Vagina (tissue), 2 donors: ENCODE results near the gene PPP2R2C.

Experiments
- POLR2A ChIP-seq, 2 donors: fragments of 450-650 bp; IDR thresholded peaks; one replicate each; pipeline ENCODE4 v1.6.1; 2017; ENCODE audit warnings: antibody characterized with exemption in 2 of 2, mild to moderate bottlenecking in 2 of 2, moderate library complexity in 2 of 2
- POLR2AphosphoS5 ChIP-seq, 2 donors: sonication (generic); formaldehyde crosslinking; IDR thresholded peaks; one replicate each; pipeline ENCODE4 v1.9.0; 2017; ENCODE audit warnings: antibody characterized with exemption in 2 of 2, mild to moderate bottlenecking in 2 of 2, low read depth in 1 of 2; ENCODE audit not compliant: insufficient read depth in 1 of 2
- TF ChIP-seq, protein P1 (sequence below), 3 experiments: fragments of 450-650 bp in 2 of 3; fragments of 200-600 bp in 1 of 3; sonication (generic) in 1 of 3; IDR thresholded peaks; one replicate each; pipeline ENCODE4 v1.5.1; 2017 to 2019; ENCODE audit warnings: antibody characterized with exemption in 3 of 3, mild to moderate bottlenecking in 2 of 3, moderate library complexity in 2 of 3

DNA sequence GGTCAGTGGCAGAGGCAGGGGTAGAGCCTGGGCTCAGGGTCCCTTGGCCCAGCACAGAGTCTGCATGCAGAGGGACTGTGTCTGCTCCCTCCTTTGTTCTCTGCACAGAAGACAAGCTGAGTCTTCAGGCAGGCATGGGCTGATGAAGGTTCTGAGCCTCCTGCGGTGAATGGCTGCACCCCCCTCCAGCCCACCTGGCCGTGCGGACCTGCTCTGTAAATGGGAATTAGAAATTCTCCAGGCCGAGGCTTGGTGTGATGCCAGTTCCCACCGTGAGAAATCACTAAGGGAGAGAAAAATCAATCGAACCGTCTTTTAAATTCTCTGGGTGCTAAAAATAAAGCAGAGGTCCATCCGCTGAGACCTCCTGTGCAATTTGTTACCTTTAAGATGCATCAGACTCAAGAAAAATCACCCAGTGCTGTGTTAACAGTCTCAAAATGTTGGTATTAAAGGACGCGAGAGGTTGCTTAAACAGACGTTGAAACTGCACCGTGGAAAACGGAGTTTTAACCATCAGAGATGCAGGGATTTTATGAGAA lies 106.8 kb downstream of the PPP2R2C start:
- TF ChIP-seq, protein P1, sequence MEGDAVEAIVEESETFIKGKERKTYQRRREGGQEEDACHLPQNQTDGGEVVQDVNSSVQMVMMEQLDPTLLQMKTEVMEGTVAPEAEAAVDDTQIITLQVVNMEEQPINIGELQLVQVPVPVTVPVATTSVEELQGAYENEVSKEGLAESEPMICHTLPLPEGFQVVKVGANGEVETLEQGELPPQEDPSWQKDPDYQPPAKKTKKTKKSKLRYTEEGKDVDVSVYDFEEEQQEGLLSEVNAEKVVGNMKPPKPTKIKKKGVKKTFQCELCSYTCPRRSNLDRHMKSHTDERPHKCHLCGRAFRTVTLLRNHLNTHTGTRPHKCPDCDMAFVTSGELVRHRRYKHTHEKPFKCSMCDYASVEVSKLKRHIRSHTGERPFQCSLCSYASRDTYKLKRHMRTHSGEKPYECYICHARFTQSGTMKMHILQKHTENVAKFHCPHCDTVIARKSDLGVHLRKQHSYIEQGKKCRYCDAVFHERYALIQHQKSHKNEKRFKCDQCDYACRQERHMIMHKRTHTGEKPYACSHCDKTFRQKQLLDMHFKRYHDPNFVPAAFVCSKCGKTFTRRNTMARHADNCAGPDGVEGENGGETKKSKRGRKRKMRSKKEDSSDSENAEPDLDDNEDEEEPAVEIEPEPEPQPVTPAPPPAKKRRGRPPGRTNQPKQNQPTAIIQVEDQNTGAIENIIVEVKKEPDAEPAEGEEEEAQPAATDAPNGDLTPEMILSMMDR (IDR thresholded peaks at IDR 0.05), result no peak
- TF ChIP-seq POLR2AphosphoS5 (IDR thresholded peaks at IDR 0.05; ENCODE audit: insufficient read depth in 1 of 2, low read depth in 1 of 2) (no peak), POLR2A (IDR thresholded peaks at IDR 0.05) (no peak)
